Stimulated activated CD8-positive, alpha-beta memory T cell treated with anti-CD3 and anti-CD28 coated beads, Interleukin-4, amount 100 ng/mL, for 24 hours (primary cell): ENCODE measurements around the gene TRNP1.
"Not testable (repeated sequence)": the region's sequence is repeated elsewhere in the genome, so short reads cannot be mapped to it uniquely, and the experiment has no call there.

Experiments
- DNase-seq: peaks from one replicate; pipeline ENCODE4 v3.0.0-alpha.2; 2020; ENCODE audit warnings: low read depth

TRNP1 gene

GRCh38 chr1:26993237-26994019 is at the start of gene TRNP1:
Gene TRNP1 (plus strand): TSS chr1:26993692. CDS start chr1:26993787, 95 bp downstream.
- DNase-seq, result peak; percentile 54

GRCh38 chr1:26945138-26945537 is 48.4 kb upstream of the TRNP1 start:
- no peak for DNase-seq

- no peak for DNase-seq
Observed at GRCh38 chr1:26945728-26946127, 47.8 kb upstream of the TRNP1 start.

GRCh38 chr1:26946270-26946669 is 47.2 kb upstream of the TRNP1 start:
- DNase-seq, result no peak

GRCh38 chr1:26948725-26949057 is 44.8 kb upstream of the TRNP1 start:
- not testable (repeated sequence) for DNase-seq

GRCh38 chr1:26949266-26949925 is 44.1 kb upstream of the TRNP1 start:
- no peak for DNase-seq

GRCh38 chr1:26949926-26950319 is 43.6 kb upstream of the TRNP1 start:
- no peak for DNase-seq

- DNase-seq, result no peak
Observed at GRCh38 chr1:26950602-26951001, 42.9 kb upstream of the TRNP1 start.

GRCh38 chr1:26951216-26951615 is 42.3 kb upstream of the TRNP1 start:
- DNase-seq, result no peak

GRCh38 chr1:26951821-26952497 is 41.5 kb upstream of the TRNP1 start:
- no peak for DNase-seq

- DNase-seq, result no peak
Observed at GRCh38 chr1:26953374-26953773, 40.1 kb upstream of the TRNP1 start.

GRCh38 chr1:26956321-26956720 is 37.2 kb upstream of the TRNP1 start:
- DNase-seq, result no peak

GRCh38 chr1:26957306-26957705 is 36.2 kb upstream of the TRNP1 start:
- no peak for DNase-seq

- no peak for DNase-seq
Observed at GRCh38 chr1:26959270-26959669, 34.2 kb upstream of the TRNP1 start.

GRCh38 chr1:26959722-26960624 is 33.5 kb upstream of the TRNP1 start, which contains the start of gene KDF1:
Gene KDF1 (minus strand): TSS chr1:26960468. CDS start chr1:26952380, 8,088 bp downstream.
- peak; percentile 12 for DNase-seq

GRCh38 chr1:26960625-26960966 is 32.9 kb upstream of the TRNP1 start:
- DNase-seq, result no peak

GRCh38 chr1:26961826-26962225 is 31.7 kb upstream of the TRNP1 start:
- no peak for DNase-seq

GRCh38 chr1:26965213-26965612 is 28.3 kb upstream of the TRNP1 start:
- no peak for DNase-seq

GRCh38 chr1:26965628-26966027 is 27.9 kb upstream of the TRNP1 start:
- DNase-seq, result no peak

GRCh38 chr1:26970810-26971209 is 22.7 kb upstream of the TRNP1 start:
- no peak for DNase-seq

GRCh38 chr1:26971590-26971989 is 21.9 kb upstream of the TRNP1 start:
- no peak for DNase-seq

GRCh38 chr1:26972390-26972789 is 21.1 kb upstream of the TRNP1 start:
- no peak for DNase-seq
